GM23338 (cell line): Measurements from ENCODE around the gene POLR3A.

ENCODE experiments used
- CREB1 ChIP-seq: fragments of 250-450 bp; sonication (Bioruptor Pico); IDR thresholded peaks from 2 replicates; pipeline ENCODE4 v1.5.0; 2020; ENCODE audit warnings: low read depth, mild to moderate bottlenecking, moderate library complexity
- CTCF ChIP-seq, 2 experiments: fragments of 200-600 bp in 1 of 2; sonication (generic) in 1 of 2; conservative IDR thresholded peaks; 2 replicates each; pipeline versions ENCODE4 v1.5.1 to v1.6.1; 2016 to 2017; ENCODE audit warnings: antibody characterized with exemption in 2 of 2, low read depth in 2 of 2, mild to moderate bottlenecking in 2 of 2, moderate library complexity in 1 of 2
- ETS1 ChIP-seq: IDR thresholded peaks from 2 replicates; pipeline ENCODE4 v1.6.1; 2016; ENCODE audit warnings: antibody characterized with exemption
- EZH2 ChIP-seq: fragments of 200-600 bp; sonication (generic); IDR thresholded peaks from one replicate; pipeline ENCODE4 v1.8.0; 2017; ENCODE audit warnings: antibody characterized with exemption, mild to moderate bottlenecking, low read depth; ENCODE audit not compliant: unreplicated experiment
- EZH2phosphoT487 ChIP-seq: fragments of 200-600 bp; sonication (generic); IDR thresholded peaks from one replicate; pipeline ENCODE4 v1.8.1; 2018; ENCODE audit warnings: antibody characterized with exemption; ENCODE audit not compliant: unreplicated experiment
- JUNB ChIP-seq: IDR thresholded peaks from one replicate; pipeline ENCODE4 v1.6.1; 2016; ENCODE audit warnings: antibody characterized with exemption; ENCODE audit not compliant: unreplicated experiment
- NANOG ChIP-seq: IDR thresholded peaks from 2 replicates; pipeline ENCODE4 v1.6.1; 2016; ENCODE audit warnings: antibody characterized with exemption, borderline replicate concordance
- POLR2AphosphoS5 ChIP-seq: IDR thresholded peaks from 2 replicates; pipeline ENCODE4 v1.6.1; 2016; ENCODE audit warnings: antibody characterized with exemption, low read depth
- REST ChIP-seq: IDR thresholded peaks from one replicate; pipeline ENCODE4 v1.6.1; 2018; ENCODE audit warnings: antibody characterized with exemption; ENCODE audit not compliant: unreplicated experiment
- STAT1 ChIP-seq: IDR thresholded peaks from one replicate; pipeline ENCODE4 v1.6.1; 2016; ENCODE audit warnings: antibody characterized with exemption; ENCODE audit not compliant: unreplicated experiment
- ZNF114 ChIP-seq: fragments of 250-450 bp; sonication (Bioruptor Pico); IDR thresholded peaks from 2 replicates; pipeline ENCODE4 v1.5.0; 2020; ENCODE audit warnings: mild to moderate bottlenecking, moderate library complexity
- ZNF331 ChIP-seq: fragments of 250-450 bp; sonication (Bioruptor Pico); IDR thresholded peaks from 2 replicates; pipeline ENCODE4 v1.5.0; 2020; ENCODE audit warnings: low read depth, mild to moderate bottlenecking, moderate library complexity
- ZNF462 ChIP-seq: fragments of 250-450 bp; sonication (Bioruptor Pico); IDR thresholded peaks from 2 replicates; pipeline ENCODE4 v1.5.0; 2020; ENCODE audit warnings: mild to moderate bottlenecking, moderate library complexity

GRCh38 chr10:78035933-78036583 lies 6.7 kb upstream of the POLR3A start:
- TF ChIP-seq CTCF (conservative IDR thresholded peaks at IDR 0.05; ENCODE audit: low read depth in 2 of 2) (no peak), POLR2AphosphoS5 (no peak), EZH2phosphoT487 (no peak), REST (no peak), CREB1 (CRISPR knock-in tag) (no peak), EZH2 (no peak), NANOG (no peak), STAT1 (no peak), ZNF114 (CRISPR knock-in tag) (no peak), JUNB (no peak), ZNF331 (CRISPR knock-in tag) (no peak), ZNF462 (no peak), ETS1 (no peak)
